Erythroblast (primary cell): Measurements from ENCODE around the gene MYO1G.

Source experiments
- GATA1 ChIP-seq: IDR thresholded peaks from 2 replicates; pipeline ENCODE4 v1.6.1; 2011; ENCODE audit warnings: low read depth, mild to moderate bottlenecking, control low read depth, low read length, moderate library complexity
- POLR2A ChIP-seq: IDR thresholded peaks from 2 replicates; pipeline ENCODE4 v1.6.1; 2011; ENCODE audit warnings: mild to moderate bottlenecking, low read length

DNA sequence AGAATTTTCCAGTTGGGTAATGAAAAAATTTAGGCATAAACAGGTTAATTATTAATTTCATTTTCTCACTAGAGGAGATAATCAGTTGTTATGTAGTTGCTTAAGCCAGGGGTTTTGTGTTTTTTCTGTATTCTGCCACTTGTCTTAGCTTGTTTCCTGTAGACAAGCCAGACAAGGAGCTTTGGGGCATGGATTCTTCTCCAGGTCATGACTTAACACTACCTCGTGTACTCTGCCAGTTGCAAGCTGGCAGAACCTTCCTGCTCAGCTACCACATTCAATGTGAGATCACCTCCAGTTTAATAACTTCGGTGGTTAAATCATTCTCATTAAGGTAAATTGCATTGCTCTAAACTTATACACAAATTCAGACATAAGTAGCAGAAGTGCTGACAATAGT lies 23.0 kb upstream of the MYO1G start:
- TF ChIP-seq POLR2A (no peak), GATA1 (no peak)
